C4-2B (cell line): ENCODE measurements around the gene PFKP.

Experiments used
- CTCF ChIP-seq: fragments of 450-650 bp; conservative IDR thresholded peaks from 2 replicates; pipeline ENCODE4 v1.5.1; 2017; ENCODE audit warnings: mild to moderate bottlenecking
- ZFX ChIP-seq: fragments of 450-650 bp; IDR thresholded peaks from 2 replicates; pipeline ENCODE4 v1.6.1; 2017

GRCh38 chr10:3100093-3100792 lies 32.9 kb downstream of the PFKP start:
- TF ChIP-seq CTCF (no peak), ZFX (no peak)
